ENCODE measurements around the gene CAMK1D. TPM values are rescaled to one million over a fixed set of nuclear protein-coding genes. Genes with fewer than 3 reads are reported as not detected.

CAMK1D gene
- total RNA-seq, 1 experiment from 2014 or later: 6.3 TPM

- no peak overlapping the region for H3K4me2 ChIP-seq (ENCODE audit: insufficient read depth, insufficient read length, low read length)
- no peak overlapping the region for H4K91ac ChIP-seq (ENCODE audit: insufficient read length, low read depth, low read length)
- WGBS (ENCODE audit: extremely low coverage, insufficient read length, low lambda C conversion rate): no CpG with 5 or more reads among the region's 10 CpGs
- no peak for DNase-seq
- no peak overlapping the region for H2AFZ ChIP-seq (ENCODE audit: low read length)
- H2BK5ac ChIP-seq (ENCODE audit: insufficient read length, low read length): no peak overlapping the region
- no peaks in the 10 kb centered on the region for H3K23me2 ChIP-seq (ENCODE audit: insufficient read length, low read depth, low read length, poor library complexity, severe bottlenecking)
- no peak overlapping the region for H3K23ac ChIP-seq (ENCODE audit: insufficient read length, low read depth, low read length)
- H4K20me1 ChIP-seq (ENCODE audit: control insufficient read depth, insufficient read depth, insufficient read length): no peaks in the 10 kb centered on the region
- H3K9me3 ChIP-seq (ENCODE audit: control insufficient read depth, low read depth, low read length): peaks cover 7% of the 10 kb centered on the region
- H3K27ac ChIP-seq (ENCODE audit: insufficient read length, low read depth, low read length): no peak overlapping the region
- no peak overlapping the region for H2AK5ac ChIP-seq (ENCODE audit: insufficient read length, low read length)
- H3K18ac ChIP-seq (ENCODE audit: insufficient read length, low read depth, low read length): no peak overlapping the region
- no peak overlapping the region for H3K9ac ChIP-seq (ENCODE audit: extremely low read depth, insufficient read length, low read length)
- H3K36me3 Mint-ChIP-seq (ENCODE audit: insufficient read depth in 1 of 3, low read depth in 3 of 3): peaks cover 1 to 13% (median 13%) of the 10 kb centered on the region in 3 experiments; a peak in 4 of 7 replicates
- no peak overlapping the region for H3K4ac ChIP-seq (ENCODE audit: low read depth, low read length)
- peaks cover 0 to 7% of the 10 kb centered on the region in 2 experiments; a peak in 3 of 5 replicates for H3K9me3 Mint-ChIP-seq
- no peak overlapping the region for H2BK20ac ChIP-seq (ENCODE audit: low read depth, low read length, poor library complexity, severe bottlenecking)
- H3T11ph ChIP-seq (ENCODE audit: low read length): no peak overlapping the region
- no peak overlapping the region for H4K8ac ChIP-seq (replicated peaks; ENCODE audit: insufficient read length, low read depth, low read length)
- no peaks in the 10 kb centered on the region for H3K4me1 ChIP-seq (ENCODE audit: insufficient read depth, low read length)
- H3K4me1 Mint-ChIP-seq: peaks cover 19 to 28% of the 10 kb centered on the region in 2 experiments
- H4K5ac ChIP-seq (ENCODE audit: insufficient read length, low read depth, low read length): no peak overlapping the region
- TF ChIP-seq, protein P1, sequence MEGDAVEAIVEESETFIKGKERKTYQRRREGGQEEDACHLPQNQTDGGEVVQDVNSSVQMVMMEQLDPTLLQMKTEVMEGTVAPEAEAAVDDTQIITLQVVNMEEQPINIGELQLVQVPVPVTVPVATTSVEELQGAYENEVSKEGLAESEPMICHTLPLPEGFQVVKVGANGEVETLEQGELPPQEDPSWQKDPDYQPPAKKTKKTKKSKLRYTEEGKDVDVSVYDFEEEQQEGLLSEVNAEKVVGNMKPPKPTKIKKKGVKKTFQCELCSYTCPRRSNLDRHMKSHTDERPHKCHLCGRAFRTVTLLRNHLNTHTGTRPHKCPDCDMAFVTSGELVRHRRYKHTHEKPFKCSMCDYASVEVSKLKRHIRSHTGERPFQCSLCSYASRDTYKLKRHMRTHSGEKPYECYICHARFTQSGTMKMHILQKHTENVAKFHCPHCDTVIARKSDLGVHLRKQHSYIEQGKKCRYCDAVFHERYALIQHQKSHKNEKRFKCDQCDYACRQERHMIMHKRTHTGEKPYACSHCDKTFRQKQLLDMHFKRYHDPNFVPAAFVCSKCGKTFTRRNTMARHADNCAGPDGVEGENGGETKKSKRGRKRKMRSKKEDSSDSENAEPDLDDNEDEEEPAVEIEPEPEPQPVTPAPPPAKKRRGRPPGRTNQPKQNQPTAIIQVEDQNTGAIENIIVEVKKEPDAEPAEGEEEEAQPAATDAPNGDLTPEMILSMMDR (conservative IDR thresholded peaks at IDR 0.05): no peak
- H3K27me3 Mint-ChIP-seq (ENCODE audit: low read depth): no peaks in the 10 kb centered on the region; the same call in 1 of the 2 replicates
- H3K27ac Mint-ChIP-seq: peak overlapping the region in 2 of 3 experiments; percentile 1 to 41; a peak in 3 of 7 replicates
- H3K4me3 Mint-ChIP-seq: no peak overlapping the region; a peak in 1 of 5 replicates
- H3K56ac ChIP-seq (ENCODE audit: insufficient read length, low read depth, low read length): no peak overlapping the region
- no peaks in the 10 kb centered on the region for H3K27me3 ChIP-seq (ENCODE audit: insufficient read depth, low read length)
- no peak overlapping the region for H3K14ac ChIP-seq (ENCODE audit: insufficient read depth, low read length)
- no peaks in the 10 kb centered on the region for H3K79me1 ChIP-seq (ENCODE audit: insufficient read depth, low read depth, low read length, poor library complexity, severe bottlenecking)
- no peaks in the 10 kb centered on the region for H3K79me2 ChIP-seq (ENCODE audit: insufficient read depth, low read length)
- H2BK120ac ChIP-seq (ENCODE audit: low read depth, low read length, poor library complexity, severe bottlenecking): no peak overlapping the region
- no peak overlapping the region for H2BK15ac ChIP-seq (ENCODE audit: low read depth, low read length)
- no peak overlapping the region for H2BK12ac ChIP-seq (ENCODE audit: insufficient read length, low read depth, low read length)
Observed at GRCh38 chr10:12628964-12629766, 279.8 kb downstream of the CAMK1D start.

All from H9 (cell line).